Activated CD8-positive, alpha-beta memory T cell treated with anti-CD3 and anti-CD28 coated beads, Interleukin-2, amount 50 U/mL, for 1 hour (primary cell): Measurements from ENCODE around the gene SNTB2.

ENCODE experiments used
- DNase-seq: peaks from one replicate; pipeline ENCODE4 v3.0.0-alpha.2; 2020; ENCODE audit errors: extremely low read depth

The SNTB2 gene

GRCh38 chr16:69340095-69340644 is 153.2 kb downstream of the SNTB2 start:
- no peak for DNase-seq

DNA sequence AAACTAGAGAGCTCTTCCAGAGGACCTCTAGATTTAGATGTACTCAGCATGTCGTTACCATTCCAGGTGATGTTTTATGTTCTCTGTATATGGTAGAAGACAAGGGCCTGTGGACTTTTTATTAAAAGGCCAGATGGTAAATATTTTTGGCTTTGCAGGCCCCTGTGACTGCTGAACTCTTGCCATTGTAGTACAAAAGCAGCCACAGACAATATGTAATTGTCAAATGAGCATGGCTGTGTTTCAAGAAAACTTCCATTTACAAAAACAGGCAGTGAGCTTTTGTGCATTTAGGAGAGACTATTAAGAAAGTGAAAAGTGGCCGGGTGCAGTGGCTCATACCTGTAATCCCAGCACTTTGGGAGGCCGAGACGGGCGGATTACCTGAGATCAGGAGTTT is 157.2 kb downstream of the SNTB2 start:
- no peak for DNase-seq

DNA sequence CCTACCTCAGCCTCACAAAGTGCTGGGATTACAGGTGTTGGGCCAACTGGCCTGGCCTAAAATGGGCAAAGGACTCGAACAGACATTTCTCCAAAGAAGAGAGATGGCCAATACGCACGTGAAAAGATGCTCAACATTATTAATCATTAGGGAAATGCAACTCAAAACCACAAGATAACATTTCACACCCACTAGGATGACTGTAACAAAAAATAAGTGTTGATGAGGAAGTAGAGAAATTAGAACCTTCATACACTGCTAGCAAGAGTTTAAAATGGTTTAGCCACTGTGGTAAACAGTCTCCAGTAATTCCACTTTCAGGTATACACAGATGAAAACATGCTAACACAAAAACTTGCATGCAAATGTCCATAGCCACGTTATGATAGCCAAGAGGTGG is 159.0 kb downstream of the SNTB2 start:
- no peak for DNase-seq

DNA sequence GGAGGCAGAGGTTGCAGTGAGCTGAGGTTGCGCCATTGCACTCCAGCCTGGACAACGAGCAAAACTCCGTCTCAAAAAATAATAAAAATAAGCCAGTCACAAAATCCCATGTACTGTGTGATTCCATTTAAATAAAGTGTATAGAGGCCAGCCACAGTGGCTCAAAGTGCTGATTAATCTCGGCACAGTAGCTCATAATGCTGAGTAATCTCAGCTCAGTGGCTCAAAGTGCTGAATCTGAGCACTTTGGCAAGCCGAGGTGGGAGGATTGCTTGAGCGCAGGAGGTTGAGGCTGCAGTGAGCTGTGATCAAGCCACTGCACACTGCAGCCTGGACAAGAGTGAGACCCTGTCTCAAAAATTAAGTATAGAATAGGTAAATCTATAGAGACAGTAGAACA is 159.7 kb downstream of the SNTB2 start:
- DNase-seq: no peak

DNA sequence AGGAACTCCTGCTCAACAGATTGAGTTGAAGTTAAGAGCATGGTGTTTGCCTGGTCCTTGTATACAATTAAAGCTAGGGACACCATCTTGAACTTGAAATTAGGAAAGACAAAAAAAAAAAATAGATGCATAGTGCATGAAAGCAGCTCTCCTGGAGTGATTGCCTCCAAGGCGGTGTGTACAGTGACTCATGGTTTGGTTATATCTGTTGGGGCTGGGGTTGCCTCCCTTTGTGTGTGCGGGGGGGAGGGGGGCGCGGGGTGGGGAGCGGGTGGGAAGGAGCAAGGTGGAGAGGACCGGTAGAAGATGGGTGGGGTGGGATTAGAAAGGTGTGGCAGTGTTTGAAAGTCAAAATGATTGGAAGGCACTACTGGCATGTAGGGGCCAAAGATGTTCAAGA is 161.3 kb downstream of the SNTB2 start:
- DNase-seq: no peak

GRCh38 chr16:69349536-69349935 is 162.6 kb downstream of the SNTB2 start:
- no peak for DNase-seq

- DNase-seq: no peak
These were observed 163.7 kb downstream of the SNTB2 start for GRCh38 chr16:69350536-69351133.

DNA sequence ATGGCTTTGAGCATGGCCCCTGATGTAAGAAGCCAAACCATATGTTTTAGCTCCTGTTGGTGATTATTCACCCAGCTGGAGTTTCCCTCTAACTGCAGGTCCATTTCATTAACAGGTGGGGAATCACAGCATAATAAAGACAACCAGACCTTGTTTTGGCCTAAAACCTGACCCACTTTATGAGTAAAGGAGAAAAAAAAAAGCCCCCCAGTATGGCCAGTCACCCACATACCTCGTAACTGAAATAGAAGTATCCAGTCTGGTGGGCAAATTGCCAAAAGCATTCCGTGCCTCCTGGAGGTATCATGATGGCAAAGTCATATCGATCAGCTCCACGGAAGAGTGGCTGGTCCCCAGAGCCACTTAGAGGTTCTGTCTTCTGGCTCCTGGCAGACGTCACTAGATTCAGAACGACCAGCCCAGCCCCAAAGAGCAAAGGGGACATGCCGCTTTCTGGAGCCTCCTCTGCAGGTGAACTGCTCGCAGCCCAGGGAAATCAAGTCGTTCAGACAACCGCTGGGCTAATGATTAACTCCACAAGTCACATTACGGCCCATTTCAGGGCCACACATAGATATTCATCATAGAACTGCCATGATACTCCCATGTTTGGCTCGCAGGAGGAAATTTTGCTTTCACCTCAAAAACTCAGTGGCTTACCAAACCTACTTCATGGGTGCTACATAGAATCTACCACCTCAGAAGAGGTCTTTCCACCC is 164.5 kb downstream of the SNTB2 start, which contains the start of gene TMED6:
TSS of gene TMED6 (minus strand) at position 478 of the 719 bp plus-strand sequence. CDS start at position 445, 33 bp downstream.
- no peak for DNase-seq
